Stomach smooth muscle (tissue), 2 donors: ENCODE results near the gene OARD1.

Experiments used
- H3K27ac ChIP-seq: one replicate; pipeline ENCODE4 v1.7.0; 2013; ENCODE audit warnings: mild to moderate bottlenecking, low read length, inconsistent platforms
- H3K27me3 ChIP-seq, 2 donors: one replicate each; pipeline ENCODE4 v1.7.0; 2013; ENCODE audit warnings: low read length in 2 of 2; ENCODE audit not compliant: insufficient read depth in 2 of 2, control insufficient read depth in 1 of 2
- H3K36me3 ChIP-seq, 2 donors: one replicate each; pipeline ENCODE4 v1.7.0; 2013; ENCODE audit warnings: low read length in 2 of 2; ENCODE audit not compliant: control insufficient read depth in 2 of 2, insufficient read depth in 2 of 2
- H3K4me1 ChIP-seq: one replicate; pipeline ENCODE4 v1.7.0; 2013; ENCODE audit warnings: low read length; ENCODE audit not compliant: control insufficient read depth, insufficient read depth
- H3K4me3 ChIP-seq, 2 donors: one replicate each; pipeline ENCODE4 v1.7.0; 2013; ENCODE audit warnings: low read length in 2 of 2
- H3K9ac ChIP-seq, 2 donors: one replicate each; pipeline ENCODE4 v1.7.0; 2013; ENCODE audit warnings: low read length in 2 of 2, mild to moderate bottlenecking in 1 of 2
- H3K9me3 ChIP-seq, 2 donors: one replicate each; pipeline ENCODE4 v1.7.0; 2013; ENCODE audit warnings: low read length in 2 of 2; ENCODE audit not compliant: control insufficient read depth in 2 of 2
- donor health status: healthy.
- donor health status: Pancreatic carcinoma.

OARD1 gene

DNA sequence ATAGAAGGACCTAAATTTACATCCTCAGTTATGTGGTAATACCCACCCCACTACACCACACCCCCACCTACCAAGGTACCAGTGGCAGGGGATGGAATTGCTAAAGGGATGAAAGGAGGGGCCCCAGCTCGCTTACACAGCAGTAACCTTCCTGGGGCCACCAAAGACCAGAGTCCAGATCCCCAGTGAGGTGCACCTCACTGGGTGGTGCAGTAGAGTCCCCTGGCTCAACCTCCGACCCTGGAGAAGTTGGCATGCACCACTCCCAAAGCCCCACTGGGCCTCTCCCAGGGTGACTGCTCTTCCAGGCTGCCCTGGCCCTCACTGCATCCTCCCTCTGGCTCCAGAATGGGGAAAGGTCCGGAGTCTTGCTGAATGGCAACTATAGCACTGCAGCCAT is 34.0 kb downstream of the OARD1 start:
- H3K27me3 ChIP-seq, result no peaks in the 10 kb centered on the region
- no peaks in the 10 kb centered on the region for H3K36me3 ChIP-seq
- peaks cover 5% of the 10 kb centered on the region for H3K4me1 ChIP-seq
- H3K9me3 ChIP-seq, result no peaks in the 10 kb centered on the region
- H3K4me3 ChIP-seq, result no peak overlapping the region
- no peak overlapping the region for H3K27ac ChIP-seq
- H3K9ac ChIP-seq, result no peak overlapping the region

DNA sequence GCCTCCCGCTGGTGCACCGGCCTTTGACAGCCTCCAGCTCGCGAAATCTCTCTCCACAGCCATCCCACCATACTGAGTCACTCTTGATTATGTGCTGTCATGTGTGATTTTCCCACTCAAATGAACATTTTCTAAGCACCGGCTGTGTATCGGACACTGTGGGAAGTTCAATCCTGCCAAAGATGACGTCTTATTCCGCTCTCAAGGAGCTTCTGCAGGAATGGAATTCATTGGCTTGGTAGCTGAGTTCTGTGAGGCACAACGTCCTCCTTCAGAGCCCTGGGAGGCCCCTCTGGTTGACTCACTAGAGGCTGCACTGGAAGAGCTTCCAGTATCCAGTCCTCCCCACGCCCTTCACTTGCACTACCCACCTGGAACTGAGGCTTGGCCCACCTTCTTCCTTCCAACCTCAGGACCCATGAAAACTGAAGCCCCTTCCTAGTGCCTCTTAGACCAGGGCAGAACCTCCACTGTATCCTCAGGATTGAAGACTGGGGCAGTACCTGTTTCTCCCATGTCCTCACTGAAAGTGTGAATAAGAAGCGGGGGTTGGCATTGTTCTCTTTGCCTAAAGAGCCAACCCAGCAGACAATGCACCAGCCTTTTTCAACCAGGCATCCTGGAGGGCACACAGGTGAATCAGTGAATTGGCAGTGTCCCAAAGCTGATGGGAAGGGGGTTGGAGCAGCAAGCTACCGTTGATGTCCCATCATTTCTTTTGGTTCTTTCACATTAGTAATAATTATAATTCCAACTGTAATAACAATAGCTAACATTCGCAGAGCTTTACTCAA is 34.9 kb downstream of the OARD1 start:
- Histone ChIP-seq H3K27me3 (no peaks in the 10 kb centered on the region), H3K4me1 (peaks cover 5% of the 10 kb centered on the region), H3K4me3 (no peak overlapping the region), H3K36me3 (no peaks in the 10 kb centered on the region), H3K9me3 (no peaks in the 10 kb centered on the region), H3K9ac (no peak overlapping the region), H3K27ac (no peak overlapping the region)

DNA sequence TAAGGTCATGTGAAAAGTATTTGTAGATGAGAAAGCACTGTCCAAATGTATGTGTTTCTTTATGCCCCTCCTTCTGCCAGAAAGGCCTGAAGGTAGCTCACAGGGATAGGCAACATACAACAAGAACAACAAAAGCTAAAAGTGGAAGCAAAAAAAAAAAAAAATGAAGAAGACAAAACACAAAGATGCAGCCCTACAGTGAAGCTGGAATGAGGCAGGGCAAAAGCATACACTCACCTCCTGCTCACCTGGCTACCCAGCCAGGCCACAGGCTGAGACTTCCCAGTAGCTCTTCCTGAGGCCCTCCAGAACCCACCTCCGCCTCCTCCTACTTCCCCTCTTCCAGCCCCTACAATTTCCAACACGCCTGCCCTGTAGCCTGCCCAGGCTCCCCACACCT is 35.6 kb downstream of the OARD1 start:
- H3K4me3 ChIP-seq, result no peak overlapping the region
- H3K4me1 ChIP-seq, result peaks cover 5% of the 10 kb centered on the region

DNA sequence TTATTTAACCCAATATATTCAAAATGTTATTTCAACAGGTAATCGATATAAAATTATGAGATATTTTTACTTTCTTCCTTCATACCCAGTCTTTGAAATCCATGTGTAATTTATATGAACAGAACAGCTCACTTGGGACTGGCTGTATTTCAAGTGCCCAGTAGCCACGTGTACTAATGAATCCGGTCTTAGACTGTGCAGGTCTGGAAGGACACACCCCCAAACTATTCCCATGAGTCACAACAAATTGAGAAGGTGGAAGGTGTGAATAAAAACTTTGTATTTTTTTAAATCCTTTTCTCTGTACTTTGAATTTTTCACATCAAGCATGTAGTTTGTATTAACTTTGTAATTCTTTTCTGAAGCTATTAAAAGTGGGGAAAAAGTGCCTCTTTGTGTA is 36.0 kb downstream of the OARD1 start:
- H3K9ac ChIP-seq, result no peak overlapping the region
- H3K9me3 ChIP-seq, result no peaks in the 10 kb centered on the region
- peaks cover 5% of the 10 kb centered on the region for H3K4me1 ChIP-seq
- H3K27ac ChIP-seq, result no peak overlapping the region
- H3K4me3 ChIP-seq, result no peak overlapping the region
- no peaks in the 10 kb centered on the region for H3K36me3 ChIP-seq
- no peaks in the 10 kb centered on the region for H3K27me3 ChIP-seq

More for the DNA sequence above, 35.6 kb downstream of the OARD1 start:
- H3K9me3 ChIP-seq, result no peaks in the 10 kb centered on the region
- H3K27ac ChIP-seq, result no peak overlapping the region
- H3K27me3 ChIP-seq, result no peaks in the 10 kb centered on the region
- no peaks in the 10 kb centered on the region for H3K36me3 ChIP-seq
- H3K9ac ChIP-seq, result no peak overlapping the region

DNA sequence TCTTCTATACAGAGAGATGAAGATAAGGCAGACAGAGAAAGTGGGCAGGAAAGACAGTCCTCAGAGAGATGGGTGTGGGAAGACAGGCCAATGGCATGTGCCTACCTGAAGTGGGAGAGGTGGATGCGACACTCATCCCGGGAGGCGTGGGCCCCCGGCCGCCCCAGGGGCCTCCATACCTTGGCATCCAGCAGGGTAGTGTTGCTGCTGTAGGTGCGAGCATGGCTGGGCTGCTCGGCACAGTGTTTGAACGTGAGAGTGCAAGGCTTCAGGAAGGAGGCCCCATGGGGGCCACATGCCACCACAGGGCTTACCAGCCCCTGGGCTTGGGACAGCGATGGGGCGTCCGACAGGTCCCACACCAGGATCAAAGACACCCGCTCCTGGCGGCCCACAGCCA is 38.4 kb downstream of the OARD1 start:
- Histone ChIP-seq H3K9ac (no peak overlapping the region), H3K4me1 (peaks cover 4% of the 10 kb centered on the region), H3K27ac (no peak overlapping the region), H3K4me3 (no peak overlapping the region), H3K36me3 (no peaks in the 10 kb centered on the region), H3K27me3 (no peaks in the 10 kb centered on the region), H3K9me3 (no peaks in the 10 kb centered on the region)

DNA sequence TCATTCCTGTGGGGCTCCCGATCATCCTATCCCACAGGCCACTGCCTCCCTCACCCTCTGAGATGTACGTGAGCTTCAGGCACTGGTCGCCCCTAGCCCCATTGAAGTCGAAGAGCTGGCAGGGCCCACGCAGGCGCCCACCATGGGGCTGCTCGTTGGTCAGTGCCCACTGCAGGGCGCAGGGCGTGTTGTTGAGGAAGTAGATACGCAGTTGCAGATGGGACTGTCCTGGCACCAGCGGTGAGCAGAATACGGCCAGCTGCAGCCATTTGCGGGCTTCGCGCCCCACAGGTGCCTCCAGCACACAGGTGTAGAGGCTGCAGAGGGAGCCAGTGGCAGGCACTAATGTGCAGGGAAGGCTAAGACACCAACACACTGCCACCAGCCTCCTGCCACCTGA is 39.3 kb downstream of the OARD1 start:
- peaks cover 12% of the 10 kb centered on the region for H3K4me1 ChIP-seq
- no peak overlapping the region for H3K4me3 ChIP-seq
- no peak overlapping the region for H3K9ac ChIP-seq
- no peaks in the 10 kb centered on the region for H3K27me3 ChIP-seq
- no peaks in the 10 kb centered on the region for H3K36me3 ChIP-seq
- H3K27ac ChIP-seq, result no peak overlapping the region
- H3K9me3 ChIP-seq, result no peaks in the 10 kb centered on the region

DNA sequence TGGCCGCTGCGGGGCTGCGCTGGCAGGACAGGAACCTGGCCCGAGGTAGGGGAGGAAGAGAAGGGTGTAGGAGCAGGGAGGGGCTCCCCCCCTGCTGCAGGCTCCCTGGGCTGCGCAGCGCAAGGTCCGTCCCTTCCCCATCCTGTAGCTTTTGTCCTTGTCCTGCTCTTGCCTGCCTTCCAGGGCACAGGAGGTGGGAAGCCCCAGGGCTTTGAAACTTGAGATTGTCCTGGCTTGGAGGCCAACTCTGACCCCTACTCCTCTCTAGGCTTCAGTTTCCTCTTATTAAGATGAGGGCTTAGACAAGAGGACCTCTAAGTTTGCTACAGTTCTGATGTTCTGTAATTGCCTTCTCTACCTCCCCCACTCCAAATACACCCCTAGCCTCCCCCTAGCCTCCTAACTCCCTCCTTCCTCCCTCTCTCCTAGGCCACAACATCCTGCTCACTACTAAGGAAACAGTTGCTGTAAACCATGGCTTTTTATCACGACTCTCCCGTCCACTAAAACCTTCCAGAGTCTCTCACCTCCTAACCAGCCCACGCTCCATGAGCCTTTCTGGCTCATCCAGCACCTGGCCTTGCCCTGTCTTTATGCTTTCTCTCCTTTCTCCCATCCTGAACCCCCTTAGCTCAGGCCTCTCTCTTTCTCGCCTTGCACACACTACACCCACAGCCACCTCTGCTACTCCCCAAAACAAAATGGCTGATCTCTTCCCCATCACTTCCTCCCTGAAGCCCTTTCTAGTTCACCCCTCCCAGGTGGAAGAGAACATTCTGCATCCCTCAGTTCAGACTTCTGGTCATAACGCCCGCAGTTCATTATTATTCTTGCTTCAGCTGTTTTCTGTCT is 43.4 kb downstream of the OARD1 start:
- Histone ChIP-seq H3K27ac (peak overlapping the region; percentile 70), H3K4me1 (peaks cover 17% of the 10 kb centered on the region), H3K9me3 (no peaks in the 10 kb centered on the region), H3K4me3 (peak overlapping the region; percentile 20 to 76), H3K27me3 (no peaks in the 10 kb centered on the region), H3K36me3 (no peaks in the 10 kb centered on the region), H3K9ac (peak overlapping the region; percentile 65 to 81)

DNA sequence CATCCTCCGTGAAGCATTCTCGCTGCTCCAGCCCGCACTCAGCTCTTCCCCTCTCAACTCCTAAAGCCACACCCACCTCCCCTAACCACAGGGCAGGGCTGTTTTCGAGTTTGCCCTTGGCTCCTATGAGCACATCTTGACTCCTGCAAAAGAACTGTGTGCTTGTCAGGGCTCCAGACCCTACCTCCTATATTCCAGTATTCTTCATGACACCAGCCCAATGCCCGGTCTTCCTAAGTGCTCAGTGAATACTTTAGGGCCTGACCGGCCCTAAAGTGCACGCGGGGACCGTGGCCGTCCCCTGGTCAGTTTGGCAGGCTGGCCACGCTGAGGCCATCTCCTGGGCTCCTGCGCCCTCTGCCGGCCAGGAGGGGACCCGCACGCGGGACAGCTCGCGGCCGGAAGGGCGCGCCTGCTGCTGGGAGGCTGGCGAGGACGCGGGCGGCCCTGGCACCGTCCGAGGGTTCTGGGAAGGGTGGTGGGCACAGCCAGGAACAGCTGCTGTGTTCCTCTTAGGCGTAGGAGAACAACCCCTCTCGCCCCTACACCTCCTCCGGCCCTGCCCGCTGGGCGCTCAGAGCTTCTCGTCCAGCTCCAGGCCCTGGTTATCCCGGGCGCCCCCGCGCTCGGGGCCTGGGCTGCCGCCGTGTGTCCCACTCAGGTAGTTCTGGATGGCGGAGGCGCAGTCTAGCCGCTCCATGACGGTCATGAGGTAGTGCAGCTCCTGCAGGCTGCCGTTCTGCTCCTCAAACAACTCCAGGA is 44.2 kb downstream of the OARD1 start:
- peak overlapping the region; percentile 65 to 81 for H3K9ac ChIP-seq
- H3K4me3 ChIP-seq, result peak overlapping the region; percentile 20 to 76
- peak overlapping the region; percentile 70 for H3K27ac ChIP-seq
- peaks cover 17% of the 10 kb centered on the region for H3K4me1 ChIP-seq
- H3K36me3 ChIP-seq, result no peaks in the 10 kb centered on the region
- H3K27me3 ChIP-seq, result no peaks in the 10 kb centered on the region
- no peaks in the 10 kb centered on the region for H3K9me3 ChIP-seq

DNA sequence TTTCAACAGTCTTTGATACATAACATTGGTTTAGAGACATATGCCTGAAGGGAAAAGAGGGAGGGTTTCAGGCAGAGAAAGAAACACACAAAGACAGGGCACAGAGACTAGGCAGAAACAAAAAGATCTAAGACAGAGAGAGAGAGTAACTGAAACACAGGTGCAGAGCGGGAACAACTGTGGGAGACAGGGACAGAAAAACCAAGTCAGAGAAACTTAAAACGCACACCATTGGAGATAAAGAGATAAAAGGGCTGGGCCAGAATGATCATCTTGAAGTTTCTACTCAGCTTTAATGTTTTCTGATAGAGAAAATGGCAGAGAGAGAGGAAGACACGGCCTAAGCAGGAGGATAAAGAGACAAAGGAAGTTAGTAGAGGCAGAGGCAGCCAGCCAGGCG is 44.9 kb downstream of the OARD1 start:
- Histone ChIP-seq H3K4me1 (peaks cover 17% of the 10 kb centered on the region), H3K27me3 (no peaks in the 10 kb centered on the region), H3K9me3 (no peaks in the 10 kb centered on the region), H3K4me3 (peak overlapping the region; percentile 20 to 76), H3K27ac (peak overlapping the region; percentile 70), H3K36me3 (no peaks in the 10 kb centered on the region), H3K9ac (peak overlapping the region in 1 of 2 donors; percentile 58)

DNA sequence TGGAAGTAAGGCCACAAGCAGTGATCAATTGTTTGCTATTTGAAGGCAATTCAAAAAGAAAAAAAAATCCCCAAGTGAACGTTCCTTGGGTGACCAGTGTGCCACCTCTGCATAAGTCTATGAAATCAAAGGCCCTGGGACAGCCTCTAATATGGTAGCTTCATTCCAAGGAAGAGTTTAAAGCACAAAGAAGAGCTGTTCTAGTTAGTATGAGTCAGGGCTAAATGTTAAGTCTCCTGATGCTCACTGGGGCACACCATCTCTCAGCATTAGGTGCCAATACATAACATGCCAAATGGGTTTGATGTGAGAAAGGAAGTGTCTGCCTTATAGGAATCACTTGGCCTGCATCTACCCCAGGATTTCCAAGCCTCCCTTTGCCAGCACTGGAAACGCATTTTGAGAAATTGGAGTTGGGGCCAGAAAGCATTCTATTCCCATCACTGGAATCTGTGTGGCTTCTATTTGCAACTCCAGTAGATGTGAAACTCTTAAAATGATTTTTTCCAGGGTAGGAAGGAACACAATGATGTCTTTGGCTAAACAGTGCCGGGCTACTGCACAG is 46.1 kb downstream of the OARD1 start:
- Histone ChIP-seq H3K9me3 (no peaks in the 10 kb centered on the region), H3K27ac (no peak overlapping the region), H3K9ac (no peak overlapping the region), H3K27me3 (no peaks in the 10 kb centered on the region), H3K4me3 (no peak overlapping the region), H3K4me1 (peaks cover 17% of the 10 kb centered on the region), H3K36me3 (no peaks in the 10 kb centered on the region)
